Measurements from ENCODE around the gene FNDC11.

- no peak for TF ChIP-seq EZH2 (IDR thresholded peaks at IDR 0.05)
- TF ChIP-seq POLR2AphosphoS5 (IDR thresholded peaks at IDR 0.05; ENCODE audit: borderline replicate concordance, low read depth, low read length), result no peak
Measured at GRCh38 chr20:63507083-63507743, 46.7 kb upstream of the FNDC11 start.

All from SK-N-MC (cell line).